GM10266 (cell line): ENCODE measurements around the gene SLC50A1.

Source experiments
- DNase-seq: peaks from one replicate; pipeline ENCODE4 v3.0.0; 2012; ENCODE audit errors: extremely low spot score
- CTCF ChIP-seq: IDR thresholded peaks from 2 replicates; pipeline ENCODE4 v1.5.1; 2012; ENCODE audit warnings: mild to moderate bottlenecking, low read depth; ENCODE audit not compliant: control insufficient read depth, insufficient read depth; ENCODE audit errors: missing control alignments

SLC50A1 gene

GRCh38 chr1:155120253-155120652, 15.4 kb upstream of the SLC50A1 start:
- peak; percentile 4 for DNase-seq
- no peak for TF ChIP-seq CTCF

- DNase-seq, result no peak
- TF ChIP-seq CTCF, result no peak
Measured at GRCh38 chr1:155121249-155121648, 14.4 kb upstream of the SLC50A1 start.

GRCh38 chr1:155122308-155122707, 13.3 kb upstream of the SLC50A1 start:
- no peak for TF ChIP-seq CTCF
- no peak for DNase-seq

- DNase-seq, result no peak
- TF ChIP-seq CTCF, result no peak
Measured at GRCh38 chr1:155123801-155124200, 11.9 kb upstream of the SLC50A1 start.

GRCh38 chr1:155124503-155125463, 10.9 kb upstream of the SLC50A1 start:
- no peak for DNase-seq
- no peak for TF ChIP-seq CTCF

- TF ChIP-seq CTCF, result no peak
Measured at GRCh38 chr1:155125511-155125945, 10.1 kb upstream of the SLC50A1 start.

GRCh38 chr1:155125946-155126555, 9.6 kb upstream of the SLC50A1 start:
- DNase-seq, result no peak
- TF ChIP-seq CTCF, result no peak

More at GRCh38 chr1:155125511-155125945, 10.1 kb upstream of the SLC50A1 start:
- no peak for DNase-seq
